ENCODE measurements around the gene MGME1. TPM values are rescaled to one million over a fixed set of nuclear protein-coding genes. Genes with fewer than 3 reads are reported as not detected.

MGME1 gene
- total RNA-seq, 4 donors from 2014 or later = 5.8 to 12.3 (median 7.3) TPM

DNA sequence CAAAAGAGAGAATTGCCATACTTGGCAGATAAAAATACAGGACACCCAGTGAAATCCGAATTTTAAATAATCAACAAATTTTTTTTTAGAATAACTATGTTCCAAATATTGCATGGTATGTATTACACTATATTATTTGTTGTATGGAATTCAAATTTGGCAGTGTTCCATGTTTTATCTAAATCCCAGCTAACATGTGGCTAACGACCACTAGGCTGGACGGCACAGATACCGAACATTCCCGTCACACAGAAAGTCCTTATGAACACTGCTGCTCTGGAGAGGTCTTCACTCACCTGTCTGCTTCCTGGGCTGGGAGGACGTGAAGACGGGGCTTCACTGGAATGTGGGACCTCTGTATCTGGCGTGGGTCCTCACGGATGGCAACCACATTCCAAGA lies 33.1 kb upstream of the MGME1 start:
- TF ChIP-seq, protein P1, sequence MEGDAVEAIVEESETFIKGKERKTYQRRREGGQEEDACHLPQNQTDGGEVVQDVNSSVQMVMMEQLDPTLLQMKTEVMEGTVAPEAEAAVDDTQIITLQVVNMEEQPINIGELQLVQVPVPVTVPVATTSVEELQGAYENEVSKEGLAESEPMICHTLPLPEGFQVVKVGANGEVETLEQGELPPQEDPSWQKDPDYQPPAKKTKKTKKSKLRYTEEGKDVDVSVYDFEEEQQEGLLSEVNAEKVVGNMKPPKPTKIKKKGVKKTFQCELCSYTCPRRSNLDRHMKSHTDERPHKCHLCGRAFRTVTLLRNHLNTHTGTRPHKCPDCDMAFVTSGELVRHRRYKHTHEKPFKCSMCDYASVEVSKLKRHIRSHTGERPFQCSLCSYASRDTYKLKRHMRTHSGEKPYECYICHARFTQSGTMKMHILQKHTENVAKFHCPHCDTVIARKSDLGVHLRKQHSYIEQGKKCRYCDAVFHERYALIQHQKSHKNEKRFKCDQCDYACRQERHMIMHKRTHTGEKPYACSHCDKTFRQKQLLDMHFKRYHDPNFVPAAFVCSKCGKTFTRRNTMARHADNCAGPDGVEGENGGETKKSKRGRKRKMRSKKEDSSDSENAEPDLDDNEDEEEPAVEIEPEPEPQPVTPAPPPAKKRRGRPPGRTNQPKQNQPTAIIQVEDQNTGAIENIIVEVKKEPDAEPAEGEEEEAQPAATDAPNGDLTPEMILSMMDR (IDR thresholded peaks at IDR 0.05) = no peak
- ATAC-seq (ENCODE audit: low FRiP score) (no peak), DNase-seq (ENCODE audit: low spot score) (no peak)

DNA sequence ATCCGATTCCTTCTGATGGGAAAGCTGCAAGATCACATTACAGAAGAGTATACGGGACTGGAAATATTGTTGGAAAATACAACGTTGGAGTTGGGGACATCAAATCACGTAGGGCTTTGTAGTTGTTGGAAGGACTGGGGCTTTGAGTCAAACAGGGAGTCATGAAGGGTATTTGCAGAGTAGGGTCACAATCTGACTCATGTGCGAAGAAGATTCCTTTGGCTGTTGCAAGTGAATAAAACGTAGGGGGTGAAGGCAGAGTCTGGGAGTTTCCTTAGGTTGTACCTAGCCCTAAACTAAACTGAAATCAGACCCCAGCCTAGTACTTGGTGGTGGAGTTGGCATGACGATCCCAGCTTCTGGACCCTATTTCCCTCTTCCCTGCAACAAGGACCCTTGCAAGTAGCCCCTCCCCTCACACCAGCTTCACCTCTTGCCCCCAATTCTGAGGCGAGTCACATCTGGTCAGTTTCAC lies 32.5 kb upstream of the MGME1 start:
- ATAC-seq (ENCODE audit: low FRiP score) (no peak), DNase-seq (ENCODE audit: low spot score) (no peak)
- TF ChIP-seq, protein P1 (IDR thresholded peaks at IDR 0.05) = no peak

DNA sequence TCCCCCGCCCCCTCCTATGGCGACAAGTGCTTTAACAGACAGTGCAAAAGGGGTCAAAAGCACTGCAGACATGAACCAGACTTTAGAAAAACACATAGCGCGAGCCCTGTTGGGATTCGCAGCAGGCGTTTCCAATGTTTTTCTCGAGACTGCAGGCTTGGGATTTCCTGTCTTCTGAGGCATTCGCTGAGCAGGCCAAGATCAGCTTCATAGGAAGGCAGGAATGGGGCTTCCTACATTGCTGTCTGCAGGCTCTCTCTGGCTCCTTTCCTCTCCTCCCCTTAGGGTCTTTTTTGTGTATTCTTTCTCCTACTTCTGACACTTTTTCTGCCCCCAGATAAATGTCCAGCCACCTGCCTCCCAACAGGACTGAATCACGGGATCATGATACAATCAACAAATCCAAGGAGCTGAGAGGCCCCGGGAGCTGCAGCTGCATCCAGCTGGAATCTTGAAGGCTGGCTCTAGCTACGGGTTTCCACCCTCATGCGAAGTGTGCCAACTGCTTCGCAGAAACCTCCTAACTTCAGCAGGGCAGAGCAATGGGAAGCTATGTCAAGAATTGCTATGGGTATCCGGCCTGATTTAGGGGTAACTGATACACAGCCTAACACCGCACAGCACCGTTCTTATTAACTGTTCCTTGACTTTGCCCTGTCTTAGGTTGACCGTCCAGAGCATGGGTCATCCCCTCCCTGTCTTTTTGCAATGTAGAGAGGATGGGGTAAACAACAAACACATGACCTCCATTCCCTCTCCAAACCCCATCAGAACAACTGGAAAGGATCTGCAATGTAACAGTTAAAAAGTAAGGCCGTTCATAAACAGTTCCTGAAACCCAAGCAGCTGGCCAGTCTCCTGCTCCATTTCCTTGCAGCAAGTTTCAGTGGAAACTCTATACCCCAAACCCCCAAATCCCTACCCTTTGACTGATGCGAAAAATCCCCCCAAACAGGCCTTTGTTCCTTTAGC lies 31.8 kb upstream of the MGME1 start:
- TF ChIP-seq, protein P1 (IDR thresholded peaks at IDR 0.05) = no peak
- peak; percentile 65 for ATAC-seq (ENCODE audit: low FRiP score)
- DNase-seq (ENCODE audit: low spot score) = no peak

DNA sequence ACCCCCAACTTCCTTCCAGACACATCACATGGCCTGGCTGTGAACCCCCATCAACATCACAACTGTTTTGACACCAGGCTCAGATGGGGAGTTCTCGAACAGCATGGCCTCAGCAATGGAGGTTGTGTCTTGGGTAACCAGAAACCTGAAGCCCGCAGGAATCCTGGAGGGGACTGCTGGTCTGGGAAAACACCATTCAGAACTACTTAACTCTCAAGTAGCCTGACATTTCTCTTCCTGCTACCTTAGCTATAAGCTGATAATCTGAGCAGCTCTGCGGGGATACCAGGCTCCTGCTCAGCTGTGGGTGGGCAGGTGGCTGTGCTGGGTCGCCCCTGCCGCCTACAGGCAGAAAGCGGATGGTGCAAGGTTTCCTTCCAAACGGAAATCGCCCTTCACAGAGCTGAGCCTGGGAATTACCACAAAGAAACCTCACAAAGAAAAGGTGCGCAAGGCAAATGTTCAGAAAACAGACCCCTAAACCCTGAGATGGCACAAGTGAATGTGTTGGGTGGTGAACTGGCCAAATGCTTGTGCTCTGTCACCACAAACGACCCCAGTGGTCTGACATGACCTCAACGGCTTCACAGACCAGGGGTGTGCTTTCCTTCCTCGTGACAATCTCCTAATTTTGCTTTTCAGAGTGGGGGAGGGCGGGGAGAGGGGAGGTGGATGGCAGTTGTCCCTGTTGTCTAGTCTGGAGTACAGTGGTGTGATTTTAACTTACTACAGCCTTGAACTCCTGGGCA lies 29.8 kb upstream of the MGME1 start:
- TF ChIP-seq, protein P1 (IDR thresholded peaks at IDR 0.05) = peak in 1 of 3 donors; percentile 42
- DNase-seq (ENCODE audit: low spot score) (no peak), ATAC-seq (ENCODE audit: low FRiP score) (peak; percentile 64)

DNA sequence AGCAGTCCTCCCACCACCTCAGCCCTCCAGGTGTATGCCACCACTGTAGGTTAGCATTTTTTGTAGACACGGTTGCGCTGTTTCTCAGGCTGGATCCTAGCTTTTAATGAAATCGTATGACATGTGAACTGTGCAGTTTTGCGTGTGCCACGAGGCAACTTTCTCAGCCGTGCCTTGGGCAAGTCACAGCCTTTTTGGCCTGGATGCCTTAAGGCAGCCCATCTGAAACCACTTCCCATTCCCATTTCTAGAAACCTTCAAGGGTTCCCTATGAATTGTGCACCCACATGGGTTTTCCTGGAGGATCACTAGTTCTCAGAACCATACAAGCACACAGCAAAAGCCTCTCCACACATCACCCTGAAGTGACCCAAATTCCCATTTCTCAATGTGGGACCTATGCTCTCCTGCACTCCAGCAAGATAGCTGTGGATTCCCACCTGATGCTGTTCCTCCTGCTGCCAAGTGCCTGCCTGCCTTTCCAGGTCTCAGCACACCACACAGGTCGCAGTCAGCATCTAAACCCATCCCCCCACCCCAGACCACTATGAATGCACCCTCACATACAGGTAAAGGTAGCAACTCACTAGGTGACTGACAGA lies 29.1 kb upstream of the MGME1 start:
- DNase-seq (ENCODE audit: low spot score) = no peak
- no peak for ATAC-seq (ENCODE audit: low FRiP score)
- TF ChIP-seq, protein P1 (IDR thresholded peaks at IDR 0.05) = no peak

DNA sequence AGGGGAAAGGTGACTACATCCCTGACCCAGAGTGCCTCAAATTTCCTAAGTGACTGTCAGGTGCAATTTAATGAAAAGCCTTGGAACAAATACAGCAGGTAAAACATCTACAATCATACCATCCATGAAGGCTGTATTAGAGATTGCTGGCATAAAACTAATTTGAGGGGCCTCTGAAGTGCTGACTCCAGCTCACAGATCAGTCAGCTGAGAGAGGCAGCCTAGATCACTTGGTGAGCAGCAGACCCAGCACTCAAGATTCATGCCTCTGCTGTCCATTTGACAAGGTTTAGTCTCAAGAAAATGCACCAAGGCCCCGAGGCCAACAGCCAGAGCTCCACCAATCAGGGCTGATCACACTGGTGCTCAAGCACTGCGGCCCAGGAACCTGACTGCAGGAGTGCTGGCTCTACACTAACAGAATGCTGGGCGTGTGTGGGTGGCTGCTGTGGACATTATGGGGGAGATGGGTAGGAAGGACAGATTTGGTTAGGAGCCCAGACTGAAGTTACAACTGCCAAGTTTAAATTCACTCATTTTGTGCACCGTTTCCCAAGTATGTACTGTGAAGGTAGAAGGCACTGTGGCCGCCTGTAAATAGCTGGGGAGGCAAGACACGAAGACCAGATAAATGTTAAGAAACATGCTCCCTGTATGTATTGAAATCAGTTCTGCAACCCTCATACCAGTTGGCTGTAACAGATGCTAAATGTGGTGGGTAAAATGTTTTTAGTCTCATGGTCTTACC lies 28.4 kb upstream of the MGME1 start:
- TF ChIP-seq, protein P1 (IDR thresholded peaks at IDR 0.05) = no peak
- ATAC-seq (ENCODE audit: low FRiP score) (no peak), DNase-seq (ENCODE audit: low spot score) (no peak)

Measured in omental fat pad (tissue), 4 donors.